IMR-90 (cell line): ENCODE results near the gene CPTP.

Source experiments
- BHLHE40 ChIP-seq: fragments of 150-350 bp; IDR thresholded peaks from 2 replicates; pipeline ENCODE4 v1.6.1; 2016; ENCODE audit warnings: mild to moderate bottlenecking, low read depth, low read length
- CTCF ChIP-seq: conservative IDR thresholded peaks from 2 replicates; pipeline ENCODE4 v1.5.1; 2012; ENCODE audit warnings: mild to moderate bottlenecking, low read depth, low read length, improper control_type of control experiment
- MAFK ChIP-seq: IDR thresholded peaks from 2 replicates; pipeline ENCODE4 v1.6.1; 2012; ENCODE audit warnings: low read depth, low read length, improper control_type of control experiment
- MAZ ChIP-seq: IDR thresholded peaks from 2 replicates; pipeline ENCODE4 v1.6.1; 2012; ENCODE audit warnings: low read depth, mild to moderate bottlenecking, low read length, improper control_type of control experiment, moderate library complexity, borderline replicate concordance
- RFX5 ChIP-seq: IDR thresholded peaks from 2 replicates; pipeline ENCODE4 v1.8.0; 2012; ENCODE audit warnings: low read depth, mild to moderate bottlenecking, low read length, moderate library complexity
- USF2 ChIP-seq: fragments of 150-350 bp; IDR thresholded peaks from 2 replicates; pipeline ENCODE4 v1.6.1; 2017; ENCODE audit warnings: mild to moderate bottlenecking, antibody characterized with exemption, low read length, low read depth

- TF ChIP-seq BHLHE40 (no peak), USF2 (no peak), CTCF (no peak), MAZ (no peak), RFX5 (no peak), MAFK (no peak)
Measured at GRCh38 chr1:1294250-1294890, 30.2 kb upstream of the CPTP start.
